GM23338 (cell line): ENCODE measurements around the gene SLC7A6. TPM values are rescaled to one million over a fixed set of nuclear protein-coding genes. Genes with fewer than 3 reads are reported as not detected.

Experiments
- ATAC-seq: fragments of 200-7000 bp; cut with Tn5 transposase; 3 replicates; pipeline ENCODE4 v1.9.1; 2020
- DNase-seq: peaks from one replicate; pipeline ENCODE4 v3.0.0-alpha.2; 2015; ENCODE audit warnings: low spot score
- H2AFZ ChIP-seq: fragments of 200-600 bp; sonication (generic); 2 replicates; pipeline ENCODE4 v1.8.0; 2016; ENCODE audit warnings: antibody characterized with exemption, mild to moderate bottlenecking, moderate library complexity
- H3F3A ChIP-seq: fragments of 200-600 bp; sonication (generic); replicated peaks from 2 replicates; pipeline ENCODE4 v1.8.0; 2017; ENCODE audit warnings: antibody characterized with exemption, mixed run types, low read depth
- H3K27ac ChIP-seq: fragments of 200-600 bp; sonication (generic); 2 replicates; pipeline ENCODE4 v1.6.1; 2016; ENCODE audit warnings: low read depth
- H3K27me3 ChIP-seq: fragments of 200-600 bp; sonication (generic); 2 replicates; pipeline ENCODE4 v1.8.0; 2016; ENCODE audit warnings: mild to moderate bottlenecking, mixed run types, moderate library complexity; ENCODE audit not compliant: insufficient read depth
- H3K36me3 ChIP-seq: fragments of 200-600 bp; sonication (generic); 2 replicates; pipeline ENCODE4 v1.8.0; 2016; ENCODE audit warnings: mild to moderate bottlenecking; ENCODE audit not compliant: insufficient read depth
- H3K4me1 ChIP-seq: fragments of 200-600 bp; sonication (generic); 2 replicates; pipeline ENCODE4 v1.8.0; 2016; ENCODE audit warnings: mild to moderate bottlenecking, moderate library complexity; ENCODE audit not compliant: insufficient read depth
- H3K4me2 ChIP-seq: fragments of 200-600 bp; sonication (generic); 2 replicates; pipeline ENCODE4 v1.7.1; 2017; ENCODE audit warnings: mixed run types
- H3K4me3 ChIP-seq: fragments of 200-600 bp; sonication (generic); 2 replicates; pipeline ENCODE4 v1.6.1; 2016; ENCODE audit warnings: mixed run types
- H3K79me2 ChIP-seq: fragments of 200-600 bp; sonication (generic); replicated peaks from 2 replicates; pipeline ENCODE4 v1.8.0; 2017; ENCODE audit warnings: mild to moderate bottlenecking; ENCODE audit not compliant: insufficient read depth
- H3K9me2 ChIP-seq: fragments of 200-600 bp; sonication (generic); 2 replicates; pipeline ENCODE4 v1.8.0; 2017; ENCODE audit not compliant: insufficient read depth
- H4K20me1 ChIP-seq: fragments of 200-600 bp; sonication (generic); replicated peaks from 2 replicates; pipeline ENCODE4 v1.8.0; 2017; ENCODE audit warnings: mild to moderate bottlenecking; ENCODE audit not compliant: insufficient read depth
- H3K27ac Mint-ChIP-seq: 2 replicates; pipeline ENCODE4 v1.8.0; 2020; ENCODE audit warnings: inconsistent platforms, mild to moderate bottlenecking, moderate library complexity, mixed read lengths
- H3K27me3 Mint-ChIP-seq: 3 replicates; pipeline ENCODE4 v1.8.0; 2022; ENCODE audit warnings: low read depth, mild to moderate bottlenecking, moderate library complexity, mixed read lengths, inconsistent platforms; ENCODE audit not compliant: insufficient read depth, poor library complexity
- H3K36me3 Mint-ChIP-seq: 3 replicates; pipeline ENCODE4 v1.8.0; 2021; ENCODE audit warnings: low read depth, mild to moderate bottlenecking, inconsistent platforms, moderate library complexity, mixed read lengths
- H3K4me1 Mint-ChIP-seq: 3 replicates; pipeline ENCODE4 v1.8.0; 2020; ENCODE audit warnings: mild to moderate bottlenecking, inconsistent platforms, mixed read lengths
- H3K4me3 Mint-ChIP-seq: 3 replicates; pipeline ENCODE4 v1.8.0; 2021; ENCODE audit warnings: moderate library complexity, mild to moderate bottlenecking, inconsistent platforms, mixed read lengths
- H3K9me3 Mint-ChIP-seq: 3 replicates; pipeline ENCODE4 v1.8.0; 2020; ENCODE audit warnings: moderate library complexity, mild to moderate bottlenecking, inconsistent platforms, mixed read lengths
- EZH2 ChIP-seq: fragments of 200-600 bp; sonication (generic); IDR thresholded peaks from one replicate; pipeline ENCODE4 v1.8.0; 2017; ENCODE audit warnings: antibody characterized with exemption, mild to moderate bottlenecking, low read depth; ENCODE audit not compliant: unreplicated experiment
- JUNB ChIP-seq: IDR thresholded peaks from one replicate; pipeline ENCODE4 v1.6.1; 2016; ENCODE audit warnings: antibody characterized with exemption; ENCODE audit not compliant: unreplicated experiment
- NANOG ChIP-seq: IDR thresholded peaks from 2 replicates; pipeline ENCODE4 v1.6.1; 2016; ENCODE audit warnings: antibody characterized with exemption, borderline replicate concordance
- POLR2AphosphoS5 ChIP-seq: IDR thresholded peaks from 2 replicates; pipeline ENCODE4 v1.6.1; 2016; ENCODE audit warnings: antibody characterized with exemption, low read depth
- ZNF331 ChIP-seq: fragments of 250-450 bp; sonication (Bioruptor Pico); IDR thresholded peaks from 2 replicates; pipeline ENCODE4 v1.5.0; 2020; ENCODE audit warnings: low read depth, mild to moderate bottlenecking, moderate library complexity
- polyA plus RNA-seq: library from polyadenylated mRNA; unstranded; fragments of >200 nt; fragmentation: Nextera tagmentation; extraction: Ambion mirVana; gene quantifications from 2 replicates; pipeline ENCODE4 v1.2.1, GENCODE V29; 2016
- total RNA-seq: library from RNA; depleted of rRNA; stranded (reverse); fragments of >200 nt; shearing (Covaris generic); gene quantifications from 2 replicates; pipeline ENCODE4 v1.2.3, GENCODE V29; 2014
- TF ChIP-seq, protein P1 (sequence below), 2 experiments: fragments of 200-600 bp in 1 of 2; sonication (generic) in 1 of 2; conservative IDR thresholded peaks; 2 replicates each; pipeline versions ENCODE4 v1.5.1 to v1.6.1; 2016 to 2017; ENCODE audit warnings: antibody characterized with exemption in 2 of 2, low read depth in 2 of 2, mild to moderate bottlenecking in 2 of 2, moderate library complexity in 1 of 2
- TF ChIP-seq, protein P2 (sequence below): IDR thresholded peaks from one replicate; pipeline ENCODE4 v1.6.1; 2018; ENCODE audit warnings: antibody characterized with exemption; ENCODE audit not compliant: unreplicated experiment

Gene SLC7A6
- total and polyA plus RNA-seq, 2 experiments from 2014 or later: 16.6 to 30.9 TPM

DNA sequence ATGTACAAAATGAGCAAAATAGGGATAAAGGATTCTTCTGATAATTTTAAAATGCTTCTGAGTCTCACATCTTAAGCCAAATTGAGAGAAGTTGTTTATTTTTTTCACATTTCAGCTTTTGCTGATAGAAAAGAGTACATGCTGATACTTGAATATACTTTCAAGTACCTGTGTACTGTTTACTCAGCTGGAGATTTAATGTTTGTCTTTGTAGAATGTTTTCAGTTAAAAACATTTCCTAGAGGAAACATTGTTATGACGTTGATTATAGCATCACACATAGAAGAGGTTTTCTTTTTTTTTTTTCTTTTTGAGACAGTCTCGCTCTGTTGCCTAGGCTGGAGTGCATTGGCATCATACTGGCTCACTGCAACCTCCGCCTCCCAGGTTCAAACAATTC, 48.1 kb upstream of the SLC7A6 start:
- no peaks in the 10 kb centered on the region for H3K36me3 Mint-ChIP-seq
- H3K4me3 Mint-ChIP-seq: no peak overlapping the region
- no peaks in the 10 kb centered on the region for H3K4me1 ChIP-seq
- no peaks in the 10 kb centered on the region for H3F3A ChIP-seq
- H3K4me1 Mint-ChIP-seq: peaks cover 11% of the 10 kb centered on the region; the same call in 2 of the 3 replicates
- peaks cover 2% of the 10 kb centered on the region for H3K27me3 Mint-ChIP-seq
- DNase-seq (no peak), ATAC-seq (no peak)
- H3K4me2 ChIP-seq: no peak overlapping the region
- no peaks in the 10 kb centered on the region for H3K27me3 ChIP-seq
- H3K27ac ChIP-seq: no peak overlapping the region
- TF ChIP-seq, protein P1, sequence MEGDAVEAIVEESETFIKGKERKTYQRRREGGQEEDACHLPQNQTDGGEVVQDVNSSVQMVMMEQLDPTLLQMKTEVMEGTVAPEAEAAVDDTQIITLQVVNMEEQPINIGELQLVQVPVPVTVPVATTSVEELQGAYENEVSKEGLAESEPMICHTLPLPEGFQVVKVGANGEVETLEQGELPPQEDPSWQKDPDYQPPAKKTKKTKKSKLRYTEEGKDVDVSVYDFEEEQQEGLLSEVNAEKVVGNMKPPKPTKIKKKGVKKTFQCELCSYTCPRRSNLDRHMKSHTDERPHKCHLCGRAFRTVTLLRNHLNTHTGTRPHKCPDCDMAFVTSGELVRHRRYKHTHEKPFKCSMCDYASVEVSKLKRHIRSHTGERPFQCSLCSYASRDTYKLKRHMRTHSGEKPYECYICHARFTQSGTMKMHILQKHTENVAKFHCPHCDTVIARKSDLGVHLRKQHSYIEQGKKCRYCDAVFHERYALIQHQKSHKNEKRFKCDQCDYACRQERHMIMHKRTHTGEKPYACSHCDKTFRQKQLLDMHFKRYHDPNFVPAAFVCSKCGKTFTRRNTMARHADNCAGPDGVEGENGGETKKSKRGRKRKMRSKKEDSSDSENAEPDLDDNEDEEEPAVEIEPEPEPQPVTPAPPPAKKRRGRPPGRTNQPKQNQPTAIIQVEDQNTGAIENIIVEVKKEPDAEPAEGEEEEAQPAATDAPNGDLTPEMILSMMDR (conservative IDR thresholded peaks at IDR 0.05; ENCODE audit: low read depth in 2 of 2): no peak
- TF ChIP-seq JUNB: no peak
- no peak for TF ChIP-seq NANOG
- no peak for TF ChIP-seq POLR2AphosphoS5
- TF ChIP-seq ZNF331 (CRISPR knock-in tag): no peak
- TF ChIP-seq, protein P2, sequence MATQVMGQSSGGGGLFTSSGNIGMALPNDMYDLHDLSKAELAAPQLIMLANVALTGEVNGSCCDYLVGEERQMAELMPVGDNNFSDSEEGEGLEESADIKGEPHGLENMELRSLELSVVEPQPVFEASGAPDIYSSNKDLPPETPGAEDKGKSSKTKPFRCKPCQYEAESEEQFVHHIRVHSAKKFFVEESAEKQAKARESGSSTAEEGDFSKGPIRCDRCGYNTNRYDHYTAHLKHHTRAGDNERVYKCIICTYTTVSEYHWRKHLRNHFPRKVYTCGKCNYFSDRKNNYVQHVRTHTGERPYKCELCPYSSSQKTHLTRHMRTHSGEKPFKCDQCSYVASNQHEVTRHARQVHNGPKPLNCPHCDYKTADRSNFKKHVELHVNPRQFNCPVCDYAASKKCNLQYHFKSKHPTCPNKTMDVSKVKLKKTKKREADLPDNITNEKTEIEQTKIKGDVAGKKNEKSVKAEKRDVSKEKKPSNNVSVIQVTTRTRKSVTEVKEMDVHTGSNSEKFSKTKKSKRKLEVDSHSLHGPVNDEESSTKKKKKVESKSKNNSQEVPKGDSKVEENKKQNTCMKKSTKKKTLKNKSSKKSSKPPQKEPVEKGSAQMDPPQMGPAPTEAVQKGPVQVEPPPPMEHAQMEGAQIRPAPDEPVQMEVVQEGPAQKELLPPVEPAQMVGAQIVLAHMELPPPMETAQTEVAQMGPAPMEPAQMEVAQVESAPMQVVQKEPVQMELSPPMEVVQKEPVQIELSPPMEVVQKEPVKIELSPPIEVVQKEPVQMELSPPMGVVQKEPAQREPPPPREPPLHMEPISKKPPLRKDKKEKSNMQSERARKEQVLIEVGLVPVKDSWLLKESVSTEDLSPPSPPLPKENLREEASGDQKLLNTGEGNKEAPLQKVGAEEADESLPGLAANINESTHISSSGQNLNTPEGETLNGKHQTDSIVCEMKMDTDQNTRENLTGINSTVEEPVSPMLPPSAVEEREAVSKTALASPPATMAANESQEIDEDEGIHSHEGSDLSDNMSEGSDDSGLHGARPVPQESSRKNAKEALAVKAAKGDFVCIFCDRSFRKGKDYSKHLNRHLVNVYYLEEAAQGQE: no peak
- no peak for TF ChIP-seq EZH2
- H3K36me3 ChIP-seq: no peaks in the 10 kb centered on the region
- no peaks in the 10 kb centered on the region for H3K9me2 ChIP-seq
- no peaks in the 10 kb centered on the region for H4K20me1 ChIP-seq
- H2AFZ ChIP-seq: no peak overlapping the region
- H3K9me3 Mint-ChIP-seq: no peaks in the 10 kb centered on the region
- peaks cover 5% of the 10 kb centered on the region; the same call in 1 of the 2 replicates for H3K79me2 ChIP-seq
- no peak overlapping the region for H3K27ac Mint-ChIP-seq
- no peak overlapping the region for H3K4me3 ChIP-seq

DNA sequence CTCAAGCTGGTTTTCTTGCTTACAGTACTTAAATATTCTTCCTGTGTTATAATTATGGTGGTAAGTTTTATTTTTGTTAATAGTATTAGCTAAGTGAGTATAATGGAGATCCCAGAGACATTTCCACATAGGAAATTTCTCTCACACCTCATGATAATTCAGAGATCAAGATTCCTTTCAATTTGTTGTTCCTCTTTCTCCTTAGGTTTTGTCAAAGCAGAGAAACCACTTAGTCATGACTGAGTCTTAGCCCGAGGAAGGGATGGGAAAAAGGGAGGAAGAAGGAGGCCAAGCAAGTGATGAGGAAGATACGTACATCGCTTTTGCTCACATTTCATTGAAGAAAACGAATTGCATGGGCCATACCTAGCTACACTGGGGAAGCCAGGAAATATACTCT, 46.8 kb upstream of the SLC7A6 start:
- Mint-ChIP-seq H3K9me3 (no peaks in the 10 kb centered on the region), H3K27ac (no peak overlapping the region; the same call in 1 of the 2 replicates), H3K27me3 (peaks cover 2% of the 10 kb centered on the region), H3K4me1 (peaks cover 11% of the 10 kb centered on the region; the same call in 2 of the 3 replicates), H3K36me3 (no peaks in the 10 kb centered on the region), H3K4me3 (no peak overlapping the region)
- Histone ChIP-seq H4K20me1 (no peaks in the 10 kb centered on the region; the same call in 1 of the 2 replicates), H3F3A (no peaks in the 10 kb centered on the region), H3K27me3 (no peaks in the 10 kb centered on the region), H3K4me3 (no peak overlapping the region), H3K79me2 (no peaks in the 10 kb centered on the region), H3K36me3 (no peaks in the 10 kb centered on the region), H3K9me2 (no peaks in the 10 kb centered on the region), H2AFZ (no peak overlapping the region), H3K4me2 (no peak overlapping the region), H3K4me1 (no peaks in the 10 kb centered on the region; the same call in 1 of the 2 replicates), H3K27ac (no peak overlapping the region)
- DNase-seq (no peak), ATAC-seq (no peak)
- TF ChIP-seq, protein P2: no peak
- no peak for TF ChIP-seq POLR2AphosphoS5
